Natural killer cell (primary cell): ENCODE data around the gene RANBP17. TPM values are rescaled to one million over a fixed set of nuclear protein-coding genes. Genes with fewer than 3 reads are reported as not detected.
"Not testable (repeated sequence)": the region's sequence is repeated elsewhere in the genome, so short reads cannot be mapped to it uniquely, and the experiment has no call there.

Experiments used
- ATAC-seq, 3 donors: fragments of 150-1000 bp in 2 of 3; fragments of 200-7000 bp in 1 of 3; cut with Tn5 transposase; 1 replicate in 1 of 3; 2 replicates in 2 of 3; pipeline ENCODE4 v1.10.0; 2021; ENCODE audit warnings: mild to moderate bottlenecking in 2 of 3, moderate library complexity in 2 of 3
- DNase-seq, 2 donors: peaks; one replicate each; pipeline versions ENCODE4 v3.0.0 to v3.0.0-alpha.2; 2013 to 2021; ENCODE audit warnings: mixed read lengths in 1 of 2
- H3K27ac ChIP-seq: one replicate; pipeline ENCODE4 v1.5.1; 2013; ENCODE audit warnings: mild to moderate bottlenecking, low read length
- H3K27me3 ChIP-seq: one replicate; pipeline ENCODE4 v1.6.1; 2013; ENCODE audit warnings: low read length; ENCODE audit not compliant: control insufficient read depth, insufficient read depth
- H3K36me3 ChIP-seq: one replicate; pipeline ENCODE4 v1.6.1; 2013; ENCODE audit warnings: low read length; ENCODE audit not compliant: control insufficient read depth, insufficient read depth
- H3K4me1 ChIP-seq: one replicate; pipeline ENCODE4 v1.6.1; 2013; ENCODE audit warnings: low read length; ENCODE audit not compliant: control insufficient read depth, insufficient read depth
- H3K4me3 ChIP-seq: one replicate; pipeline ENCODE4 v1.5.1; 2013; ENCODE audit warnings: low read length
- H3K9me3 ChIP-seq: one replicate; pipeline ENCODE4 v1.6.1; 2013; ENCODE audit warnings: low read length; ENCODE audit not compliant: control insufficient read depth, insufficient read depth
- H3K27ac Mint-ChIP-seq, 2 donors: one replicate each; pipeline ENCODE4 v1.8.0; 2022; ENCODE audit warnings: mild to moderate bottlenecking in 2 of 2, mixed read lengths in 2 of 2, moderate library complexity in 1 of 2
- H3K27me3 Mint-ChIP-seq, 2 donors: one replicate each; pipeline ENCODE4 v1.8.0; 2022; ENCODE audit warnings: low read depth in 2 of 2, mixed read lengths in 2 of 2
- H3K36me3 Mint-ChIP-seq: one replicate; pipeline ENCODE4 v1.8.0; 2022; ENCODE audit warnings: mixed read lengths
- H3K4me1 Mint-ChIP-seq, 2 donors: one replicate each; pipeline ENCODE4 v1.8.0; 2022; ENCODE audit warnings: mixed read lengths in 2 of 2
- H3K4me3 Mint-ChIP-seq: one replicate; pipeline ENCODE4 v1.8.0; 2022; ENCODE audit warnings: mild to moderate bottlenecking, moderate library complexity, mixed read lengths
- H3K9me3 Mint-ChIP-seq, 2 donors: one replicate each; pipeline ENCODE4 v1.8.0; 2022; ENCODE audit warnings: mixed read lengths in 2 of 2
- WGBS: methylation state at CpG from one replicate; pipeline ENCODE4 v1.1.7; 2013; ENCODE audit warnings: missing lambda C conversion rate; ENCODE audit not compliant: insufficient coverage; 5-methylcytosine and 5-hydroxymethylcytosine counted together
- intact Hi-C: fragments of 100-400 bp; cut with micrococcal nuclease; formaldehyde crosslinking; loops from one replicate; pipeline ENCODE4 v1.14.2; 2022
- total RNA-seq, 4 donors: library from RNA; stranded (reverse); fragments of 120-200 nt in 1 of 4; gene quantifications; one replicate each; pipeline versions ENCODE4 v1.2.3 to v1.2.4, GENCODE V29; 2013 to 2022
- TF ChIP-seq, protein P1 (sequence below): fragments of 200-600 bp; IDR thresholded peaks from one replicate; pipeline ENCODE4 v1.8.0; 2022; ENCODE audit warnings: antibody characterized with exemption

Gene RANBP17
- total RNA-seq, 3 donors from 2014 or later (not counting 1 experiment from before 2014, with no cell fraction given) = 11.2 to 15.0 (median 12.6) TPM

DNA sequence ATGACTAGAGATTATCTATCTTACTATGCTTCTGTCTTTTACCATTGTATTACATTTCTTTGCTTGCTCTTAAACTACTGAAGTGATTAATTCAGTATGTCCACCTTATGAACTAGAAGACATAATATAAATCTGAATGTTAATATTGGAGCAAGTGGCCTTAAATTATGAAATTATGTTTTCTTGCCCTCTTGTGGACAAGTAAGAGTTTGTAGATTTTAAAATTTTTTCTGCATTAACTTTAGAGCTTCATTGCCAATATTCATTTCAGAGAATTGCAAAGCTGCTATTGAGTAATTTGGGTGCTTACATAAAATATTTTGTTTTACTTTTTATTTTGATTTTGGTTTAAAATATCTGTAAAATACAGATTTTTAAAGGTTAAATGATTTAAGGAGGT lies 55.3 kb downstream of the RANBP17 start:
- ATAC-seq = no peak
- peaks cover 7% of the 10 kb centered on the region for H3K36me3 Mint-ChIP-seq
- H3K27ac Mint-ChIP-seq = no peak overlapping the region
- DNase-seq = no peak
- Histone ChIP-seq H3K36me3 (no peaks in the 10 kb centered on the region), H3K4me3 (no peak overlapping the region), H3K27ac (no peak overlapping the region), H3K4me1 (peaks cover 3% of the 10 kb centered on the region), H3K27me3 (no peaks in the 10 kb centered on the region), H3K9me3 (no peaks in the 10 kb centered on the region)
- intact Hi-C loops = no loop called here
- peaks cover 0 to 3% of the 10 kb centered on the region in 2 donors for H3K4me1 Mint-ChIP-seq
- no peaks in the 10 kb centered on the region for H3K27me3 Mint-ChIP-seq
- H3K4me3 Mint-ChIP-seq = no peak overlapping the region
- TF ChIP-seq, protein P1, sequence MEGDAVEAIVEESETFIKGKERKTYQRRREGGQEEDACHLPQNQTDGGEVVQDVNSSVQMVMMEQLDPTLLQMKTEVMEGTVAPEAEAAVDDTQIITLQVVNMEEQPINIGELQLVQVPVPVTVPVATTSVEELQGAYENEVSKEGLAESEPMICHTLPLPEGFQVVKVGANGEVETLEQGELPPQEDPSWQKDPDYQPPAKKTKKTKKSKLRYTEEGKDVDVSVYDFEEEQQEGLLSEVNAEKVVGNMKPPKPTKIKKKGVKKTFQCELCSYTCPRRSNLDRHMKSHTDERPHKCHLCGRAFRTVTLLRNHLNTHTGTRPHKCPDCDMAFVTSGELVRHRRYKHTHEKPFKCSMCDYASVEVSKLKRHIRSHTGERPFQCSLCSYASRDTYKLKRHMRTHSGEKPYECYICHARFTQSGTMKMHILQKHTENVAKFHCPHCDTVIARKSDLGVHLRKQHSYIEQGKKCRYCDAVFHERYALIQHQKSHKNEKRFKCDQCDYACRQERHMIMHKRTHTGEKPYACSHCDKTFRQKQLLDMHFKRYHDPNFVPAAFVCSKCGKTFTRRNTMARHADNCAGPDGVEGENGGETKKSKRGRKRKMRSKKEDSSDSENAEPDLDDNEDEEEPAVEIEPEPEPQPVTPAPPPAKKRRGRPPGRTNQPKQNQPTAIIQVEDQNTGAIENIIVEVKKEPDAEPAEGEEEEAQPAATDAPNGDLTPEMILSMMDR = no peak
- no peaks in the 10 kb centered on the region for H3K9me3 Mint-ChIP-seq

DNA sequence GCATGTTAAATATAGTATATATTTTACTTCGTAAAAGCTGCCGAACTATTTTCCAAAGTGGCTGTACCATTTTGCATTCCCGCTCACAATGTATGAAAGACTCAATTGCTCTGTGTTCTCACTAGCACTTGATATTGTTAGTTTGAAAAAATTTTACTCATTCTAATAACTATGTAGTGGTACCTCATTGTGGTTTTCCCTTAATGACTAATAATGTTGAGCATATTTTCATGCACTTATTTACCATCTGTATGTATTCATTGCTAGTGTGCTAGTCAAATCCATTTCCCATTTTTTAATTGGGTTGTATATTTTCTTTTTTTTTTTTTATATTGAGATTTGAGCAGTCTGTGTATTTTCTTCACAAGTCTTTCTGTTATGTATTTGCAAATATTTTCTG lies 58.4 kb downstream of the RANBP17 start:
- Mint-ChIP-seq H3K4me1 (peaks cover 5 to 17% of the 10 kb centered on the region in 2 donors), H3K27ac (no peak overlapping the region), H3K36me3 (peaks cover 7% of the 10 kb centered on the region), H3K9me3 (no peaks in the 10 kb centered on the region), H3K4me3 (no peak overlapping the region), H3K27me3 (no peaks in the 10 kb centered on the region)
- Histone ChIP-seq H3K4me1 (peaks cover 10% of the 10 kb centered on the region), H3K36me3 (no peaks in the 10 kb centered on the region), H3K4me3 (no peak overlapping the region), H3K27ac (no peak overlapping the region), H3K27me3 (no peaks in the 10 kb centered on the region), H3K9me3 (no peaks in the 10 kb centered on the region)
- TF ChIP-seq, protein P1 = no peak
- intact Hi-C loops = no loop called here
- ATAC-seq = no peak
- WGBS = no CpG with 5 or more reads among the region's 3 CpGs
- DNase-seq = no peak

DNA sequence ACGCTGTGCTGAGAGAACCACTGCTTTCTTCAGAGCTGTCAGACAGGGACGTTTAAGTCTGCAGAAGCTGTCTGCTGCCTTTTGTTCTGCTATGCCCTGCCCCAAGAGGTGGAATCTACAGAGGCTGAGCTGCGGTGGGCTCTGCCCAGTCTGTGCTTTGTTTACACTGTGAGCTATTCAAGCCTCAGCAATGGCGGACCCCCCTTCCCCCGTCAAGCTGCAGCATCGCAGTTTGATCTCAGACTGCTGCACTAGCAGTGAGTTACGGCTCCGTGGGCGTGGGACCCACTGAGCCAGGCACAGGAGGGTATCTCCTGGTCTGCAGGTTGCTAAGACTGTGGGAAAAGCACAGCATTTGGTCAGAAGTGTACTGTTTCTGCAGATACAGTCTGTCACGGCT lies 60.5 kb downstream of the RANBP17 start:
- H3K9me3 ChIP-seq, H3K27me3 ChIP-seq, H3K36me3 Mint-ChIP-seq, H3K9me3 Mint-ChIP-seq, H3K36me3 ChIP-seq, H3K27ac ChIP-seq, H3K4me3 ChIP-seq, H3K4me3 Mint-ChIP-seq, H3K4me1 ChIP-seq, H3K27me3 Mint-ChIP-seq, intact Hi-C loops: not testable (repeated sequence)
- WGBS = 78% methylated on average over 10 of the region's 10 CpGs
- Mint-ChIP-seq H3K27ac (peak overlapping the region in 1 of 2 donors; percentile 38), H3K4me1 (peaks cover 5 to 17% of the 10 kb centered on the region in 2 donors)
- ATAC-seq = peak in 2 of 3 donors; percentile 37 to 67
- DNase-seq = peak in 1 of 2 donors; percentile 10

DNA sequence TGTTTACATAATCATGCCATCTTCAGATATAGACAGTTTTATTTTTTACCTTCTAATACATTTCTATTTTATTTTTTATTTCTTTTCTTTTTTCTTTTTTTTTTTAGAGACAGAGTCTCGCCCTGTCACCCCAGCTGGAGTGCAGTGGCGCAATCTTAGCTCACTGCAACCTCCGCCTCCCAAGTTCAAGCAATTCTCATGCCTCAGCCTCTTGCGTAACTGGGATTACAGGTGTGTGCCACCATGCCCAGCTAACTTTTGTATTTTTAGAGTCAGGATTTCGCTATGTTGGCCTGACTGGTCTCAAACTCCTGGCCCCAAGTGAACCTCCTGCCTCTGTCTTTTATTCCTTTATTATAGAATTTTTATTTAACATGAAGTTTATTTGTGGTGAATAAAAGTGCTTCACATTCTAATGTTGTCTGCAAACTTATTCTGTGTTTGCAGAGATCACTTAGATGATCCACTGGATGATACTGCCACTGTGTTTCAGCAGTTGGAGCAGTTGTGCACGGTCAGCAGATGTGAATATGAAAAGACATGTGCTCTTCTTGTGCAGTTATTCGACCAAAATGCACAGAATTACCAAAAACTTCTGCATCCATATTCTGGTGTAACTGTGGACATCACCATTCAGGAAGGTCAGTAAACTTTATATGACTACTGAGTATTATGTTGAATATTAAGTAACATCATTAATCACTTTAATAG lies 62.2 kb downstream of the RANBP17 start:
- Histone ChIP-seq H3K4me3 (no peak overlapping the region), H3K27me3 (no peaks in the 10 kb centered on the region), H3K9me3 (no peaks in the 10 kb centered on the region), H3K4me1 (peaks cover 10% of the 10 kb centered on the region), H3K27ac (no peak overlapping the region), H3K36me3 (no peaks in the 10 kb centered on the region)
- no peak for DNase-seq
- ATAC-seq = no peak
- H3K4me1 Mint-ChIP-seq = peaks cover 5 to 17% of the 10 kb centered on the region in 2 donors
- no peak overlapping the region for H3K4me3 Mint-ChIP-seq
- WGBS = 94% methylated on average over 5 of the region's 7 CpGs
- TF ChIP-seq, protein P1 = no peak
- peaks cover 7% of the 10 kb centered on the region for H3K36me3 Mint-ChIP-seq
- intact Hi-C loops = no loop called here
- H3K27me3 Mint-ChIP-seq = no peaks in the 10 kb centered on the region
- H3K9me3 Mint-ChIP-seq = no peaks in the 10 kb centered on the region
- no peak overlapping the region for H3K27ac Mint-ChIP-seq

DNA sequence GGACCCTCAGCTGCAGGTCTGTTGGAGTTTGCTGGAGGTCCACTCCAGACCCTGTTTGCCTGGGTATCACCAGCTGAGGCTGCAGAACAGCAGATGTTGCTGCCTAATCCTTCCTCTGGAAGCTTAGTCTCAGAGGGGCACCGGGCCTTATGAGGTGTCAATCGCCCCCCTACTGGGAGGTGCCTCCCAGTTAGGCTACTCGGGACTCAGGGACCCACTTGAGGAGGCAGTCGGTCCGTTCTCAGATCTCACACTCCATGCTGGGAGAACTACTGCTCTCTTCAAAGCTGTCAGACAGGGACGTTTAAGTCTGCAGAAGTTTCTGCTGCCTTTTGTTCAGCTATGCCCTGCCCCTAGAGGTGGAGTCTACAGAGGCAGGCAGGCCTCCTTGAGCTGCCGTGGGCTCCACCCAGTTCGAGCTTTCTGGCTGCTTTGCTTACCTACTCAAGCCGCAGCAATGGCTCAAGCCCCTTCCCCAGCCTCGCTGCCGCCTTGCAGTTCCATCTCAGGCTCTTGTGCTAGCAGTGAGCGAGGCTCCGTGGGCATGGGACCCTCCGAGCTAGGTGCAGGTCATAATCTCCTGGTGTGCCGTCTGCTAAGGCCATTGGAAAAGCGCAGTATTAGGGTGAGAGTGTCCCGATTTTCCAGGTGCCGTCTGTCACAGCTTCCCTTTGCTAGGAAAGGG lies 73.9 kb downstream of the RANBP17 start:
- intact Hi-C loops, ATAC-seq, H3K9me3 ChIP-seq, H3K36me3 ChIP-seq, H3K36me3 Mint-ChIP-seq, H3K9me3 Mint-ChIP-seq, H3K4me3 ChIP-seq, DNase-seq, H3K4me1 ChIP-seq, H3K27ac ChIP-seq, H3K27ac Mint-ChIP-seq, H3K27me3 ChIP-seq, H3K4me3 Mint-ChIP-seq, H3K27me3 Mint-ChIP-seq, H3K4me1 Mint-ChIP-seq: not testable (repeated sequence)
- WGBS = 92% methylated on average over 18 of the region's 18 CpGs
